Endothelial cell (in vitro differentiated cells): Measurements from ENCODE around the gene RAB11FIP2. TPM values are rescaled to one million over a fixed set of nuclear protein-coding genes. Genes with fewer than 3 reads are reported as not detected.

Source experiments
- DNase-seq: peaks from one replicate; pipeline ENCODE4 v3.0.0; 2021; ENCODE audit warnings: low spot score
- H3K27ac Mint-ChIP-seq: one replicate; pipeline ENCODE4 v1.8.0; 2021; ENCODE audit warnings: mixed read lengths, inconsistent platforms; ENCODE audit not compliant: unreplicated experiment
- H3K27me3 Mint-ChIP-seq: one replicate; pipeline ENCODE4 v1.8.0; 2021; ENCODE audit warnings: mild to moderate bottlenecking, moderate library complexity, mixed read lengths, inconsistent platforms; ENCODE audit not compliant: unreplicated experiment
- H3K36me3 Mint-ChIP-seq: one replicate; pipeline ENCODE4 v1.8.0; 2021; ENCODE audit warnings: mild to moderate bottlenecking, low read depth, mixed read lengths, inconsistent platforms; ENCODE audit not compliant: unreplicated experiment
- H3K4me1 Mint-ChIP-seq: one replicate; pipeline ENCODE4 v1.8.0; 2021; ENCODE audit warnings: mild to moderate bottlenecking, mixed read lengths, inconsistent platforms; ENCODE audit not compliant: unreplicated experiment
- H3K4me3 Mint-ChIP-seq: one replicate; pipeline ENCODE4 v1.8.0; 2021; ENCODE audit warnings: mild to moderate bottlenecking, mixed read lengths, inconsistent platforms; ENCODE audit not compliant: unreplicated experiment
- H3K9me3 Mint-ChIP-seq: one replicate; pipeline ENCODE4 v1.8.0; 2021; ENCODE audit warnings: mixed read lengths, inconsistent platforms; ENCODE audit not compliant: unreplicated experiment
- CTCF ChIP-seq: fragments of 200-600 bp; sonication (generic); IDR thresholded peaks from one replicate; pipeline ENCODE4 v1.5.0; 2021; ENCODE audit warnings: antibody characterized with exemption; ENCODE audit not compliant: unreplicated experiment
- total RNA-seq: library from RNA; stranded (reverse); fragmentation: NEBNext Ultra II Directional; extraction: Animal tissue kit (Norgen Biotek cat#: 25700); gene quantifications from one replicate; pipeline ENCODE4 v1.2.1, GENCODE V29; 2021; ENCODE audit not compliant: unreplicated experiment

The RAB11FIP2 gene
- total RNA-seq, 1 donor from 2014 or later: 10.9 TPM

- Mint-ChIP-seq H3K4me1 (peaks cover 14% of the 10 kb centered on the region), H3K27me3 (no peaks in the 10 kb centered on the region), H3K36me3 (no peaks in the 10 kb centered on the region), H3K27ac (no peak overlapping the region), H3K9me3 (no peaks in the 10 kb centered on the region), H3K4me3 (no peak overlapping the region)
- no peak for DNase-seq
- no peak for TF ChIP-seq CTCF
Measured at GRCh38 chr10:118035354-118036005, 11.3 kb downstream of the RAB11FIP2 start.

DNA sequence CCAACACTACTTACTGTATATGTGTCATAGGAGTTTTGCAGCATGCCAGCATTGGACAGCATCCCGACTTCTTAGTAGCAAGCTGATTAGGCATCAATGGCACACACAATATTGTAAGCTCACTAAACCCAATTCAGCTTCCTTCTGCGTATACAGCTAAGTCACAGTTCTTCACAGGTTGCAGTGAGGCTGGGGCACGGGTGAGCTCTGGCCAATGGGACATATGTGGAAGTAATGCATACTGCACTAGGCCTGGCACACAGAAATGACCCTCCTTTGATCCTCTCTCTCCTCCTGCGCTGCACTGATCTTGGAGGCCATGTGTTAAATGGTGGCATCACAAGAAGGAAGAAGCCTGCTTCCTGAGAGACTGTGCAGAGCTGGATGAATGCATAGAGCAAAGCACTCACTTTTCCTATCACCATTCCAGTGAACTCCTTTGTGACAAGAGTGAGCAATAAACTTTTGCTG lies 11.9 kb downstream of the RAB11FIP2 start:
- no peak for TF ChIP-seq CTCF
- Mint-ChIP-seq H3K4me3 (no peak overlapping the region), H3K27me3 (no peaks in the 10 kb centered on the region), H3K9me3 (no peaks in the 10 kb centered on the region), H3K4me1 (peaks cover 14% of the 10 kb centered on the region), H3K36me3 (no peaks in the 10 kb centered on the region), H3K27ac (no peak overlapping the region)
- no peak for DNase-seq

DNA sequence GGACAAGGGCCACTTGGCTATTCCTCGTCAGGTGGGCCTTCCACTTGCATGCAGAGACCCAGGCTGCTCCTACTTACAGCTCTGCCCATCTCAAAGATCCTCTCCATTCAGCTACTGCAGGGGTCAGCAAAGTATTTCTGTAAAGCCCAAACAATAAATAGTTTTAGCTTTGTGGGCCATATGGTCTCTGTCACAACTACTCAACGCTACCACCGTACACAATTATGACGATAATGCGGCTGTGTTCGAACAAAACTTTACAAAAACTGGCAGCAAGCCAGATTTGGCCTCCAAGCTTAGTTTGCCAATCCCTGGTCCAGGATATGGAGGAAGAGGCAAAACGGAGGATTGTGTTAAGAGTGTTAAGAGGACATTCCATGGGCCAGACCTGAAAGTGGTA lies 12.8 kb downstream of the RAB11FIP2 start:
- DNase-seq: no peak
- Mint-ChIP-seq H3K4me3 (no peak overlapping the region), H3K36me3 (no peaks in the 10 kb centered on the region), H3K27me3 (no peaks in the 10 kb centered on the region), H3K9me3 (no peaks in the 10 kb centered on the region), H3K4me1 (peaks cover 14% of the 10 kb centered on the region), H3K27ac (no peak overlapping the region)
- TF ChIP-seq CTCF: no peak

- H3K4me3 Mint-ChIP-seq: no peak overlapping the region
- H3K4me1 Mint-ChIP-seq: peaks cover 14% of the 10 kb centered on the region
- no peaks in the 10 kb centered on the region for H3K27me3 Mint-ChIP-seq
- H3K27ac Mint-ChIP-seq: no peak overlapping the region
- DNase-seq: no peak
- TF ChIP-seq CTCF: no peak
- no peaks in the 10 kb centered on the region for H3K36me3 Mint-ChIP-seq
- no peaks in the 10 kb centered on the region for H3K9me3 Mint-ChIP-seq
Measured at GRCh38 chr10:118032564-118032963, 14.2 kb downstream of the RAB11FIP2 start.

GRCh38 chr10:118031351-118032075 lies 15.2 kb downstream of the RAB11FIP2 start:
- no peak for DNase-seq
- Mint-ChIP-seq H3K9me3 (no peaks in the 10 kb centered on the region), H3K27ac (no peak overlapping the region), H3K36me3 (no peaks in the 10 kb centered on the region), H3K4me1 (peaks cover 14% of the 10 kb centered on the region), H3K27me3 (no peaks in the 10 kb centered on the region), H3K4me3 (no peak overlapping the region)
- no peak for TF ChIP-seq CTCF
